Stimulated activated effector memory CD8-positive, alpha-beta T cell treated with anti-CD3 and anti-CD28 coated beads, Interleukin-12 subunit alpha, Interleukin-12 subunit beta, amount 100 ng/mL, for 72 hours (primary cell): ENCODE results near the gene PGP.

Experiments
- ATAC-seq: fragments of 150-1000 bp; cut with Tn5 transposase; 2 replicates; pipeline ENCODE4 v1.10.0; 2021
- DNase-seq, 2 donors: peaks; one replicate each; pipeline ENCODE4 v3.0.0; 2021 to 2022; ENCODE audit warnings: low spot score in 2 of 2
- H3K27ac Mint-ChIP-seq: one replicate; pipeline ENCODE4 v1.8.0; 2022; ENCODE audit warnings: mild to moderate bottlenecking, mixed read lengths
- H3K36me3 Mint-ChIP-seq: one replicate; pipeline ENCODE4 v1.8.0; 2022; ENCODE audit warnings: mild to moderate bottlenecking, mixed read lengths
- H3K4me1 Mint-ChIP-seq: one replicate; pipeline ENCODE4 v1.8.0; 2022; ENCODE audit warnings: mixed read lengths
- H3K4me3 Mint-ChIP-seq: one replicate; pipeline ENCODE4 v1.8.0; 2022; ENCODE audit warnings: mild to moderate bottlenecking, mixed read lengths
- H3K9me3 Mint-ChIP-seq: one replicate; pipeline ENCODE4 v1.8.0; 2022; ENCODE audit warnings: mixed read lengths

Gene PGP

DNA sequence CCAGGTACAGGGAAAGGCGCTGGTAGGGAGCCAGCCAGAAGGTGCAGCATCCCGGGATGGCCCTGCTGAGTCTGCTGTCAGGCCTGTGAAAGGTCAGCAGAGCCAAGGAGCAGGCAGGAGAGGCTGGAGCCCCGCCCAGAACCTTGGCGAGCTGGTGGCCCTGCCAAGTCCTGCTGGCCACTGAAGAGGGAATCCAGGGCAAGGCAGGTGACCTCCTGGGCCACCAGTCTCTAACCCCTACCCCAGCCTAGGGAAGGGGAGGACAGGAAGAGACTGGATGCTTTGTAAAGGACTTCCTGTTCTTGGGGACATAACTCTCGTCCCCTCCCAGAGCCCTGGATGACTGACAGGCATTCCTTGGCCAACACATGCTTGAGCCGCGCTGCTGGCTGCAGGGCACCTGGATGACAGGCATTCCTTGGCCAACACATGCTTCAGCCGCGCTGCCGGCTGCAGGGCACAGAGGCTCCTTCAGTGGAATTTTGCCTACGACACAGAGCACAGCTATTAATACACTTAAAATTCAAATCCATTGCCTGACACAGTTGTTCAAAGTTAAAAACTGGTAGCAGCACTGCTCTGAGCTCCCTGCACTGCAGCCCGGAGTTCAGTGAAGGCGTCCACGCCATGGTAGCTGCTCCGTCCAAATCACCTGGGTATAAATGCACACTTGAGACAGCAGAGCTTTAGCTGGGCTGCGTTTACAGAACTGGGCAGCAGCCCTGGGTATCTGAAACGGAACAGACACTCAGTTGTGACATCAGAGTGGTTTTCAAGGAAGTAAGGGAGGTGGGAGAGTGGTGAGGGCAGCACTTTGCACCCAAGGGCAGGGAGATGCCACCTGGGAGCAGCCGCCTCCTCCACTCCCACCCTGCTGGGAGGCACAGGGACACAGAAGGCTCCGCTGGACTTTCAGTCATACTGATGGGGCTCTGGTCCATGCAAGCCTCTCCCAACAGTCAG is 2.0 kb downstream of the PGP start:
- Mint-ChIP-seq H3K9me3 (no peaks in the 10 kb centered on the region), H3K4me3 (peak overlapping the region; percentile 69), H3K27ac (peak overlapping the region; percentile 84), H3K4me1 (peaks cover 26% of the 10 kb centered on the region), H3K36me3 (peaks cover 49% of the 10 kb centered on the region)
- ATAC-seq (no peak), DNase-seq (no peak)

DNA sequence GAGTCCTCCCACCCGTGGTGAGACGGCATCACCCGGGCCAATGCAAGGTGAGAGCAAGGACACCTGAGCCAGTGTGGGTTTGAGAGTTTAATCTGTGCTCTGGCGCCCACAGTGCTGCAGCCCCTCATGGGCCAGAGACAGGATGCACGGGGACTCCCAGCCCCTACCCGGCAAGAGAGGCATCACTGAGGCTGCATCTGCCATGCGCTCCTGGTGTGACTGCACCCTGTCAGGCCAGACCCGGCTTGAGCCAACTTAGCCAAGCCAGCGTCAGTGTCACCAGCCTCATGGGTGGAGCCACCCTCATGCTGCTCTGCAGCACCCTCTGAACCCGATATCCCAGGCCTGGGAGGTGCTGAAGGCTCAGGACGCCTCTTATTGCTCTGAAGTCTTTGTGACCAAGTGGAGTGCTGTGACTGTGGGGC is 2.7 kb downstream of the PGP start:
- Mint-ChIP-seq H3K9me3 (no peaks in the 10 kb centered on the region), H3K27ac (peak overlapping the region; percentile 84), H3K4me1 (peaks cover 31% of the 10 kb centered on the region), H3K4me3 (peak overlapping the region; percentile 69), H3K36me3 (peaks cover 56% of the 10 kb centered on the region)
- ATAC-seq = no peak
- DNase-seq = no peak

DNA sequence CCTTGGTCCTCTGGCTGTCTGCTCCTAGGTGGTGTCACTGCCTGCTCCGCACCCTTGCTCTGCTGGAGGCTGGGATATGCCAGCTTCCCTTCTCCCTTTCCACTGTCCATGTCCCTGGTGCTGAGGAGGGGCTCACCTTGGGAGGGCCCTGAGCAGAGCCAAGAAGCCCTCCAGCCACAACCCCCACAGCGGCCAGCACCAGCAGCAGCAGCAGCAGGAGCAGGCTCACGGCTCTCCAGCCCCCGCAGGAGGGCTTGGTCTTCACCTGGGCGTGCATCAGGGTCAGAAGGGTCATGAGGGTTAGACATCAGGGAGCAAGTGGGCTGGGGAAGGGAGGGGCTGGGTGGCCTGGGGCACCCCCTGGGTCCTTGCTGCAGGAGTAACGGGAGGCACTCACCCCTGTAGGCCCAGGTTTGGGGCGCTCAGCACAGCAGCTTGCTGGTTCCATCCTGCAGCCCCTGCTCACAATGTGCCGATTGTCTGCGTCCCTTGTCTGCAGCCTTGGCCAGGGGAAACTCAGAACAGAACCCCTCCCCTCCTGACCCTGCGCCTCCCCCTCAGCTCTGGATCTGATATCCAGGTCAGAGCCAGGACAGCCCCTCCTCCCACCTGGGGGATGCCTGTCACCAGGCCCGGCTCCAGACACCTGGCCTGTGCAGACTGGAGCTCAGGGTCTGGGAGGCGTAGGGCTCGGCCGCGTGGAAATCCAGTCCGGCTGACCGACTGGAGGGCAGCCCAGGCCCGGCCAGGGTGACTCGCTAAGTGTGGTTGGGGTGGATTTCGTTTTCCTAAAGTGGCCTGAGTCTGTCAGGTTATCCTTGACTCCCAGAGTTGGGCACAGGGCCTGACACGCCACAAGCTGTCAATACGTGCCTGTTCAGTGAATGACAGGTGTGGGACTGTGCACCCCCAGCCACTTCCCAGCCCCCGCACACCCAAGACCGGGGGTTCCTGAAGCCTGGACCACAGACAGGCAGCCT is 4.0 kb downstream of the PGP start, which contains the start of gene BRICD5:
TSS of gene BRICD5 (minus strand) at position 478 of the 980 bp plus-strand sequence. CDS start at position 448, 30 bp downstream.
- no peak for DNase-seq
- Mint-ChIP-seq H3K36me3 (peaks cover 56% of the 10 kb centered on the region), H3K4me1 (peaks cover 38% of the 10 kb centered on the region), H3K4me3 (peak within 1 kb of the TSS; percentile 69), H3K9me3 (no peaks in the 10 kb centered on the region), H3K27ac (peak within 1 kb of the TSS; percentile 84)
- ATAC-seq = no peak

DNA sequence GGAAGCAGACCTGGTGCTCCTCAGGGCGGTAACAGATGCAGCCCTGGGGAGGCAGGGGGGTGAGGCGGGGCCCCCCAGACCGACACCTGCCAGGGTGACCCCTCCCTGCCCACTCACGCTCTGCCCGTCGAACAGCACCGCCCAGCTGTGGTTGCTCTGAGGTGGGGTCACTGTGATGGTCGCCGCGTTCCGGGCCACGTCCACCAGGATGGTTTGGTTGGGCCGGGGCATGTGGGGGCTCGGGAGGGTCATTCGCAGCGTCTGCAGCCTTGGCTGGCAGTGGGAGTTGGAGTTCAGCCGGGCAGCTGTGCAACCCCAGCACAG is 4.7 kb downstream of the PGP start:
- no peak overlapping the region for H3K4me3 Mint-ChIP-seq
- ATAC-seq (no peak), DNase-seq (no peak)
- no peaks in the 10 kb centered on the region for H3K9me3 Mint-ChIP-seq
- H3K27ac Mint-ChIP-seq = peak overlapping the region; percentile 76
- peaks cover 38% of the 10 kb centered on the region for H3K4me1 Mint-ChIP-seq
- H3K36me3 Mint-ChIP-seq = peaks cover 52% of the 10 kb centered on the region

DNA sequence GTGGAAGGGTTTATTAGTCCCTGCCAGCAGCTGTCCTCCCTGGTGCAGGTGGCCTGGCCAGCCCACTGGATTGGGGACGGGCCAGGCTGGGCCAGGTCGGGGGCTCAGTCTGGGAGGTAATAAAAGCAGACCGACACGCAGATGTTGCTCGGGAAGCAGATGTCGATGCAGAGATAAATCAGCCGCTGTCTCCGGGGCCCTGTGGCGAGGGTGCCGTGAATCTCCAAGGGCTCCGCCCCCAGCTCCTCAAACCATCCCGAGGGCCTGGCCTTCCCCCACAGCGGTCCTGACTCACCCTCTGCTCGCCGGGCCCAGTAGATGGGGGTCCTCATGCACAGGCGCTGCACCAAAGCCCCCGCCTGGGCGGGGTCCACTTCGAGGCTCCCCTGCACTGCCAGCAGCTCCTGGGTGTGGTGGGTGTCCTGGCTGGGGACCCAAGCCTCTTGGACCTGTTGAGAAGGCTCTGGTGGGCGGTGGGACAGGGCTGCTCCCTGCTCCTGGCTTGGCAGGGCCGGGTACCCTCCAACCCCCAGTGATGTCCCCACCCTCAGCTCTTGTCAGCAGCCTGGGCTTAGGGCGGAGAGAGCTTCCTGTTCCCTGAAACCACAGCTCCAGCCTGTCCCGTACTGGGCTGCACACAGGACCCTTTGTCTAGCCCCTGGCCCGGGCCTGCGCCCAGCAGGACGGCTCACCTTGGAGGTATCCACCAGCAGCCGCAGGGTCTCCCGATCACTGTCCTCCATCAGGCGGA is 5.2 kb downstream of the PGP start:
- H3K9me3 Mint-ChIP-seq = no peaks in the 10 kb centered on the region
- ATAC-seq (no peak), DNase-seq (no peak)
- H3K4me3 Mint-ChIP-seq = no peak overlapping the region
- no peak overlapping the region for H3K27ac Mint-ChIP-seq
- peaks cover 51% of the 10 kb centered on the region for H3K36me3 Mint-ChIP-seq
- H3K4me1 Mint-ChIP-seq = peaks cover 43% of the 10 kb centered on the region

DNA sequence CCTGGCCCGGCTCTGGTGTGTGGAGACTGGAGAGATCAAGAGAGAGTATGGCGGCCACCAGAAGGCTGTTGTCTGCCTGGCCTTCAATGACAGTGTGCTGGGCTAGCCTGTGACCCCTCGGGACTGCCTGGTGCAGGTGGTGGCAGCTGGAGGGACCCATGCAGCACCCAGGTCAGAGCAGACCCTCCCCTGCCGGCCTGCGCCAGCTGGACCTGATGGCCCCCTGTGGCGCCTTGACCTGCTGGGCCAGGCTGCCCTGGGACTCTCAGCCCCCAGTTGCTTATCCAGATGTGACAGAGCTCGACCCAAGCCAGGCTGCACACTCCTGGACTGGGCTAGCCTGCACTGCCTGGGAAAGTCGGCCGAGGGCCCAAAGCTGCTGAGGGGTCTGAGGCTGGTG is 5.9 kb downstream of the PGP start:
- peaks cover 55% of the 10 kb centered on the region for H3K36me3 Mint-ChIP-seq
- no peak for DNase-seq

DNA sequence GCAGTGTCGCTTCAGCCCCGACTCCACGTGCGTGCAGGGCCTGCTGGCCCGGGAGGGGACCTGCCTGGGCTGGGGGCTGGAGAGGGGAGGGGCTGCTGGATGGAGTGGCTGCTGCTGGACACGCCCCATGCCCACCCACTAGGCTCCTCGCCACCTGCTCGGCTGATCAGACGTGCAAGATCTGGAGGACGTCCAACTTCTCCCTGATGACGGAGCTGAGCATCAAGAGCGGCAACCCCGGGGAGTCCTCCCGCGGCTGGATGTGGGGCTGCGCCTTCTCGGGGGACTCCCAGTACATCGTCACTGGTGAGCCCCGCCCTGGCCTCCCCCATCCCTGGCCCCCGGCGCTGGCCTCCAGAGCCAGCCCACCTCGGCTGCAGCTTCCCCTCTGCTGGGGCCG is 6.3 kb downstream of the PGP start:
- ATAC-seq = no peak
- Mint-ChIP-seq H3K27ac (no peak overlapping the region), H3K36me3 (peaks cover 52% of the 10 kb centered on the region), H3K4me3 (peak overlapping the region; percentile 75), H3K9me3 (no peaks in the 10 kb centered on the region), H3K4me1 (peaks cover 47% of the 10 kb centered on the region)
- DNase-seq = no peak

More for the DNA sequence above, 5.9 kb downstream of the PGP start:
- ATAC-seq = no peak
- Mint-ChIP-seq H3K9me3 (no peaks in the 10 kb centered on the region), H3K4me3 (no peak overlapping the region), H3K4me1 (peaks cover 46% of the 10 kb centered on the region), H3K27ac (no peak overlapping the region)

DNA sequence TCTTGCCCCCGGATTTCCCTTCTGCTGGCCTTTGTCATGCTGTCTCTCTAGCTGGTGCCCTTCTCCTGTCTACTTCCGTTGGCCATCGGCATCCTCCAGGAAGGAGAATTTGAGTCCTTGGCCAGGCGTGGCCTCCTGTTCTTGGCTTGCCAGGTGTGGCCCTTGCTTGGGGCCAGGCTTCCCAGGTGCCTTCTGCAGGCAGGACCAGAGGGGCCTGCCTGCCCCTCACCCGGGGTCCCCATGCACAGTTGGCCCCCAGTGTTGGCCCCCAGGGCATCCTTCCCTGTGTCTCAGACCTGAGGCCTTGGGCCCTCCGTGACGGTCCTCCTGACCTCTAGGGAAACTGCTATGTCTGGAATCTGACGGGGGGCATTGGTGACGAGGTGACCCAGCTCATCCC is 6.8 kb downstream of the PGP start:
- DNase-seq (no peak), ATAC-seq (no peak)
- H3K4me3 Mint-ChIP-seq = peak overlapping the region; percentile 75
- peaks cover 44% of the 10 kb centered on the region for H3K4me1 Mint-ChIP-seq
- no peaks in the 10 kb centered on the region for H3K9me3 Mint-ChIP-seq
- H3K27ac Mint-ChIP-seq = peak overlapping the region; percentile 69
- peaks cover 47% of the 10 kb centered on the region for H3K36me3 Mint-ChIP-seq

DNA sequence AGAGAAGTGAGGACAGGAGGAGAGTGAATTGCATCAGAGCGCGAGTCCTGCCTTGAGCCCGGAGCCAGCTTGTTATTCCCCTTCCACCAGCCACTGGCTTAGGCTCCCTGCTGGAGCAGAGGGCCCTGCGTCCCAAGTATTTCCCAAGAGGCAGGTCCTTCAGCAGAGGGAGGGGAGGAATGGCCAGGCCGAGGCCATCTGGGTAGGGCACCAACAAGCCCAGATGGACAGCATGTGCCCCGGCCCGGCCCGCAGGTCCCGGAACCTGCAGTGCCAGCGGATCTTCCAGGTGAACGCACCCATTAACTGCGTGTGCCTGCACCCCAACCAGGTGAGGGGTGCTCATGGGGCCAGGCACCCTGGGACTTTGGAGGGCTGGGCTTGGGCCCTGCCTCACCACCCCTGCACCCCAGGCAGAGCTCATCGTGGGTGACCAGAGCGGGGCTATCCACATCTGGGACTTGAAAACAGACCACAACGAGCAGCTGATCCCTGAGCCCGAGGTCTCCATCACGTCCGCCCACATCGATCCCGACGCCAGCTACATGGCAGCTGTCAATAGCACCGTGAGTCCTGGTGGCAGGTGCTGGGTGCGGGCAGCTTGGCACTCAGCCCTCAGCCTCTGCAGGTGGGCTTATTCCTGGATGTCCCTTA is 7.7 kb downstream of the PGP start:
- no peaks in the 10 kb centered on the region for H3K9me3 Mint-ChIP-seq
- DNase-seq (no peak), ATAC-seq (no peak)
- H3K36me3 Mint-ChIP-seq = peaks cover 39% of the 10 kb centered on the region
- H3K27ac Mint-ChIP-seq = peak overlapping the region; percentile 80
- peaks cover 34% of the 10 kb centered on the region for H3K4me1 Mint-ChIP-seq
- peak overlapping the region; percentile 75 for H3K4me3 Mint-ChIP-seq

DNA sequence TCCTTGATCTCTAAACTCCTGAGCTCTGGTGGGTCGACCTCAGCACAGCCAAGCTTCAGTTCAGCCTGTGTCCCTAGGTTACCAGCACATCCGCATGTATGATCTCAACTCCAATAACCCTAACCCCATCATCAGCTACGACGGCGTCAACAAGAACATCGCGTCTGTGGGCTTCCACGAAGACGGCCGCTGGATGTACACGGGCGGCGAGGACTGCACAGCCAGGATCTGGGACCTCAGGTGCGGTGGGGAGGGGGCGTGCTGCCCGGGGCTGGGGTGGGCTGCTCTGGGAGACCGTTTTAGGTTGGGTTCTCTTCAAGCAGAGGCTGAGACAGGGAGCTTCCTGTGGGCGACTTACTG is 8.2 kb downstream of the PGP start:
- ATAC-seq (no peak), DNase-seq (no peak)
- Mint-ChIP-seq H3K9me3 (no peaks in the 10 kb centered on the region), H3K4me3 (peak overlapping the region; percentile 75), H3K4me1 (peaks cover 31% of the 10 kb centered on the region), H3K36me3 (peaks cover 34% of the 10 kb centered on the region), H3K27ac (peak overlapping the region; percentile 80)

DNA sequence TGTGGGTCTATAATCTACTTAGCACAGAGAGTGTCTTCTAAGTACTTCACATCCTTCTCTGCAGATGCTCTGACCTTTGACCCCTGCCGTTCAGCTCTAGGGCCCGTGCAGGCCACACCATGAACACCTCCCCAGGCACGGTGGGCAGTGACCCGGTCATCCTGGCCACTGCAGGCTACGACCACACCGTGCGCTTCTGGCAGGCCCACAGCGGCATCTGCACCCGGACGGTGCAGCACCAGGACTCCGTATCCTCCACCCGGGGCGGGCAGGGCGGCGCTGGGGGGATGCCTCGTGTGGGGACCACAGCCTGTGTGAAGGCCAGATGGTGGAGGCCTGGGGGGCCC is 8.7 kb downstream of the PGP start:
- no peak for DNase-seq
- H3K4me1 Mint-ChIP-seq = peaks cover 31% of the 10 kb centered on the region
- ATAC-seq = peak; percentile 3
- peaks cover 34% of the 10 kb centered on the region for H3K36me3 Mint-ChIP-seq
- H3K27ac Mint-ChIP-seq = peak overlapping the region; percentile 80
- peak overlapping the region; percentile 75 for H3K4me3 Mint-ChIP-seq
- H3K9me3 Mint-ChIP-seq = no peaks in the 10 kb centered on the region

DNA sequence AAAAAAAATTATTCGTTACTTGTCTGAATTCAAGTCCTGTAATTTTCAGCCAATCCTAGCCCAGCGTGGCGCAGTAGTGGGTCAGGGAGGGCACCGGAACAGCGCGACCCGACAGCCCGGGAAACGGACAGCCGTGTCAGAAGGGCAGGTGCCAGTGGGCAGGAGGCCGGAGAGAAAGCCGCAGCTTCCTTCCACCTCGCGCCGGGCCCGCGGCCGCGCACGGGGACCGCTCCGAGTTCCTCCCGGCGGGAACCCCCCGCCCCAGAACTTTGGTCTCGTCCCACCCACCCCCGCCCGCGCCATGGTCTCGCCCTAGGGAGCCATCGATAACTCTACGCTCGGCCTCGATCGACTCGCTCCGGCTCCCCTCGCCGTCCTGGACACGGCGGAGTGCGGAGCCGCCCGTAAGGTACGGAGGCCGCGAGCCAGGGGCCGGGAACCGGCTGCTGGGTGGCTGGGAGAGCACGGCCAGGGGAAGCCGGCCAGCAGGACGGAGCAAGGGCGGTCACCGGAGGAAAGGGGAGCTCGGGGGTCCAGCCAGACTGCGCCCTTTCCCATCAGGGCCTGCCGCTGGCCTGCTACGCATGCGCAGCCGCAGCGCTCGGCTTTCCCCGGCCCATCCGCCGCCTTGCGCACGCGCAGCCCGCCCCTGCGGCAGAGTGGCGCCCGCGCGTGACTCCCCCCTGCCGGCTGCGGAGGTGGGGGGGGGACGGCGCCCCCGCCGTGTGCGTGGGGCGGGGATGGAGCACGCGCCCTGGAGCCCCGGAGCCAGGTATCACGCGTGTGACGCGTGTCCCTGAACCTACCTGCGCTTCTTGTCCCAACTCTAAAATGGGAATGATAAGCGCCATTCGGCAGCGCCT is 9.3 kb downstream of the PGP start, which contains the start of gene MLST8:
TSS of gene MLST8 (plus strand) at position 351 of the 863 bp plus-strand sequence. CDS start 632 bp downstream, outside the sequence.
- Mint-ChIP-seq H3K27ac (peak within 1 kb of the TSS; percentile 80), H3K4me3 (peak within 1 kb of the TSS; percentile 75), H3K36me3 (peaks cover 32% of the 10 kb centered on the region), H3K4me1 (peaks cover 31% of the 10 kb centered on the region), H3K9me3 (no peaks in the 10 kb centered on the region)
- DNase-seq (peak; percentile 97), ATAC-seq (peak; percentile 90)

DNA sequence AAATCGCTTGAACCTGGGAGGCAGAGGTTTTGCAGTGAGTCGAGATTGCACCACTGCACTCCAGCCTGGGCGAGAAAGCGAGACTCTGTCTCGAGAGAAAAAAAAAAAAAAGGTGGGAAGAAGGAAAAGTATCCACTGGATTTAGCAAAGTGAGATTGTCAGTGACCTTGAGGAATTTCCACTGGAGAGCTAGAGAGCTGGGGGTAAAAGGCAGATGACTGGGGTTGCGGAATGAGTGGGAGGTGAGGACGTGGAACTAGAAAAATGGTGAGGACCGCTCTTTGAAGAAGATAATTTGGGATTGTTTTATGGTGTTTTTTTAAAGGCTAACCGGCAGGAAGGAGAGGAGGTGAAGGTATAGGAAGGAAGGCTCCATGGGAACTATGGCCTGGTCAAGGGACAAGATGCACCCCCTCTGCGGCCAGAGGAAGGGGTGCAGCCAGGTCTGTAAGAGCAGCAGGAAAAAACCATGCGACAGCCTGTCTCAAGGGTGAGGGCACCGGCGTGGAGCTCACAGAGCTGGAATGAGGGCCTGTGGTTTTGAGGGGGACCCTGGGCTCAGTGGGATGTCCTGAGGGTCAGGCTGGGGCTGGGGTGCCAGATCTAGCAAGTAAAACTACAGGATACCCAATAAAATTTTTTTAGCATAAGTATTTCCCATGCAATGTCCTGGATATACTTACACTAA is 10.1 kb downstream of the PGP start:
- Mint-ChIP-seq H3K4me1 (peaks cover 31% of the 10 kb centered on the region), H3K4me3 (peak overlapping the region; percentile 75), H3K9me3 (no peaks in the 10 kb centered on the region), H3K36me3 (peaks cover 27% of the 10 kb centered on the region), H3K27ac (peak overlapping the region; percentile 80)
- DNase-seq (no peak), ATAC-seq (no peak)
